HG03108 (cell line): ENCODE data around the gene NR6A1.

Experiments
- ATAC-seq: cut with Tn5 transposase; IDR thresholded peaks from one replicate; pipeline ENCODE4 v1.9.1; 2021; ENCODE audit warnings: moderate library complexity; ENCODE audit not compliant: unreplicated experiment

NR6A1 gene

GRCh38 chr9:124797343-124798103 lies 26.4 kb upstream of the NR6A1 start:
- no peak for ATAC-seq

- no peak for ATAC-seq
Observed at GRCh38 chr9:124795881-124796431, 24.8 kb upstream of the NR6A1 start.

- no peak for ATAC-seq
Observed at GRCh38 chr9:124794902-124795491, 23.9 kb upstream of the NR6A1 start.

GRCh38 chr9:124793015-124793541 lies 22.0 kb upstream of the NR6A1 start:
- ATAC-seq: no peak

GRCh38 chr9:124792257-124793014 lies 21.3 kb upstream of the NR6A1 start:
- no peak for ATAC-seq

GRCh38 chr9:124790801-124791505 lies 19.8 kb upstream of the NR6A1 start:
- no peak for ATAC-seq

GRCh38 chr9:124790301-124790700 lies 19.2 kb upstream of the NR6A1 start:
- no peak for ATAC-seq

- no peak for ATAC-seq
Observed at GRCh38 chr9:124789531-124789930, 18.4 kb upstream of the NR6A1 start.

GRCh38 chr9:124788542-124789217 lies 17.6 kb upstream of the NR6A1 start:
- ATAC-seq: no peak

GRCh38 chr9:124786881-124787573 lies 15.9 kb upstream of the NR6A1 start:
- no peak for ATAC-seq

GRCh38 chr9:124784509-124784908 lies 13.4 kb upstream of the NR6A1 start:
- ATAC-seq: no peak

- no peak for ATAC-seq
Observed at GRCh38 chr9:124783830-124784229, 12.7 kb upstream of the NR6A1 start.

GRCh38 chr9:124782661-124783574 lies 11.8 kb upstream of the NR6A1 start:
- no peak for ATAC-seq

- no peak for ATAC-seq
Observed at GRCh38 chr9:124781967-124782660, 11.0 kb upstream of the NR6A1 start.

- ATAC-seq: no peak
Observed at GRCh38 chr9:124780757-124781151, 9.6 kb upstream of the NR6A1 start.

- ATAC-seq: no peak
Observed at GRCh38 chr9:124780060-124780756, 9.1 kb upstream of the NR6A1 start.

- no peak for ATAC-seq
Observed at GRCh38 chr9:124779368-124780059, 8.4 kb upstream of the NR6A1 start.
